Astrocyte (in vitro differentiated cells and primary cell): ENCODE measurements around the gene SLC24A4. TPM values are rescaled to one million over a fixed set of nuclear protein-coding genes. Genes with fewer than 3 reads are reported as not detected.

Experiments
- DNase-seq: peaks from one replicate; pipeline ENCODE4 v3.0.0-alpha.2; 2010; ENCODE audit warnings: low read depth
- FAIRE-seq: peaks from 2 replicates; lab custom pipeline; 2011; peaks lifted over from hg19 to GRCh38; lab: Jason Lieb, UNC
- H2AFZ ChIP-seq: 2 replicates; pipeline ENCODE4 v1.6.0; 2012; ENCODE audit warnings: low read depth, low read length, inconsistent platforms
- H3K27ac ChIP-seq: 2 replicates; pipeline ENCODE4 v1.5.1; 2011; ENCODE audit warnings: low read depth, low read length, inconsistent platforms
- H3K27me3 ChIP-seq: 2 replicates; pipeline ENCODE4 v1.6.0; 2011; ENCODE audit warnings: low read length, inconsistent platforms; ENCODE audit not compliant: insufficient read depth
- H3K36me3 ChIP-seq: 2 replicates; pipeline ENCODE4 v1.5.1; 2011; ENCODE audit warnings: low read length, inconsistent platforms; ENCODE audit not compliant: insufficient read depth
- H3K4me1 ChIP-seq: 2 replicates; pipeline ENCODE4 v1.5.1; 2011; ENCODE audit warnings: low read length, inconsistent platforms; ENCODE audit not compliant: insufficient read depth
- H3K4me2 ChIP-seq: 2 replicates; pipeline ENCODE4 v1.6.0; 2012; ENCODE audit warnings: low read length, inconsistent platforms
- H3K4me3 ChIP-seq: 2 replicates; pipeline ENCODE4 v1.5.1; 2011; ENCODE audit warnings: low read depth, mild to moderate bottlenecking, low read length, inconsistent platforms; ENCODE audit not compliant: insufficient read depth
- H3K79me2 ChIP-seq: 2 replicates; pipeline ENCODE4 v1.6.0; 2012; ENCODE audit warnings: mild to moderate bottlenecking, low read length, inconsistent platforms; ENCODE audit not compliant: insufficient read depth
- H3K9ac ChIP-seq: 2 replicates; pipeline ENCODE4 v1.6.0; 2012; ENCODE audit warnings: mild to moderate bottlenecking, low read length, inconsistent platforms
- H3K9me3 ChIP-seq: 2 replicates; pipeline ENCODE4 v1.5.1; 2012; ENCODE audit warnings: low read depth, mild to moderate bottlenecking, low read length, inconsistent platforms; ENCODE audit not compliant: insufficient read depth
- H4K20me1 ChIP-seq: 2 replicates; pipeline ENCODE4 v1.6.0; 2012; ENCODE audit warnings: low read length, inconsistent platforms; ENCODE audit not compliant: insufficient read depth
- H3K27ac Mint-ChIP-seq: one replicate; pipeline ENCODE4 v1.8.0; 2021; ENCODE audit warnings: mild to moderate bottlenecking, mixed read lengths; ENCODE audit not compliant: unreplicated experiment
- H3K27me3 Mint-ChIP-seq: one replicate; pipeline ENCODE4 v1.8.0; 2021; ENCODE audit warnings: low read depth, mixed read lengths; ENCODE audit not compliant: unreplicated experiment
- H3K36me3 Mint-ChIP-seq: one replicate; pipeline ENCODE4 v1.8.0; 2021; ENCODE audit warnings: low read depth, mixed read lengths; ENCODE audit not compliant: unreplicated experiment
- H3K4me1 Mint-ChIP-seq: one replicate; pipeline ENCODE4 v1.8.0; 2021; ENCODE audit warnings: low read depth, mixed read lengths; ENCODE audit not compliant: unreplicated experiment
- H3K4me3 Mint-ChIP-seq: one replicate; pipeline ENCODE4 v1.8.0; 2021; ENCODE audit warnings: mild to moderate bottlenecking, moderate library complexity, mixed read lengths; ENCODE audit not compliant: unreplicated experiment
- H3K9me3 Mint-ChIP-seq: one replicate; pipeline ENCODE4 v1.8.0; 2021; ENCODE audit warnings: mild to moderate bottlenecking, mixed read lengths; ENCODE audit not compliant: unreplicated experiment
- CTCF ChIP-seq: IDR thresholded peaks from 2 replicates; pipeline ENCODE4 v1.5.1; 2011; ENCODE audit warnings: low read depth, mild to moderate bottlenecking, inconsistent platforms, low read length, moderate library complexity; ENCODE audit not compliant: insufficient read depth
- EZH2 ChIP-seq: IDR thresholded peaks from 2 replicates; pipeline ENCODE4 v1.6.1; 2012; ENCODE audit warnings: mild to moderate bottlenecking, low read length, inconsistent platforms; ENCODE audit not compliant: insufficient read depth
- total RNA-seq: library from RNA; stranded (reverse); gene quantifications from 2 replicates; pipeline ENCODE4 v1.2.1, GENCODE V29; 2021

Gene SLC24A4
- total RNA-seq, 1 donor from 2014 or later = not detected

- peaks cover 11% of the 10 kb centered on the region for H3K4me1 ChIP-seq
- Mint-ChIP-seq H3K4me1 (no peaks in the 10 kb centered on the region), H3K4me3 (no peak overlapping the region), H3K9me3 (peaks cover 4% of the 10 kb centered on the region), H3K36me3 (no peaks in the 10 kb centered on the region), H3K27ac (no peak overlapping the region), H3K27me3 (peaks cover 9% of the 10 kb centered on the region)
- no peaks in the 10 kb centered on the region for H3K36me3 ChIP-seq
- no peak overlapping the region for H2AFZ ChIP-seq
- H3K79me2 ChIP-seq = no peaks in the 10 kb centered on the region
- H4K20me1 ChIP-seq = no peaks in the 10 kb centered on the region
- no peaks in the 10 kb centered on the region for H3K27me3 ChIP-seq
- FAIRE-seq (no peak), DNase-seq (no peak)
- no peak for TF ChIP-seq EZH2
- TF ChIP-seq CTCF = no peak
- H3K27ac ChIP-seq = no peak overlapping the region
- no peak overlapping the region for H3K4me3 ChIP-seq
- peaks cover 6% of the 10 kb centered on the region for H3K9me3 ChIP-seq
- H3K4me2 ChIP-seq = no peak overlapping the region
- no peak overlapping the region for H3K9ac ChIP-seq
These were observed 140.2 kb downstream of the SLC24A4 start for GRCh38 chr14:92463141-92463540.

- Histone ChIP-seq H3K36me3 (no peaks in the 10 kb centered on the region), H3K27me3 (no peaks in the 10 kb centered on the region), H3K4me2 (no peak overlapping the region), H3K27ac (no peak overlapping the region), H3K79me2 (no peaks in the 10 kb centered on the region), H3K9me3 (peaks cover 6% of the 10 kb centered on the region), H4K20me1 (no peaks in the 10 kb centered on the region), H3K9ac (no peak overlapping the region), H3K4me3 (no peak overlapping the region), H3K4me1 (peaks cover 10% of the 10 kb centered on the region), H2AFZ (no peak overlapping the region)
- FAIRE-seq = no peak
- Mint-ChIP-seq H3K36me3 (no peaks in the 10 kb centered on the region), H3K4me1 (no peaks in the 10 kb centered on the region), H3K9me3 (peaks cover 6% of the 10 kb centered on the region), H3K27me3 (peaks cover 7% of the 10 kb centered on the region), H3K27ac (no peak overlapping the region), H3K4me3 (no peak overlapping the region)
- no peak for DNase-seq
- TF ChIP-seq EZH2 (no peak), CTCF (no peak)
These were observed 141.2 kb downstream of the SLC24A4 start for GRCh38 chr14:92464156-92464555.

GRCh38 chr14:92464716-92465115 is 141.8 kb downstream of the SLC24A4 start:
- Histone ChIP-seq H3K27me3 (no peaks in the 10 kb centered on the region), H3K4me3 (no peak overlapping the region), H3K27ac (no peak overlapping the region), H3K4me1 (peaks cover 7% of the 10 kb centered on the region), H3K36me3 (no peaks in the 10 kb centered on the region), H3K4me2 (no peak overlapping the region), H4K20me1 (no peaks in the 10 kb centered on the region), H2AFZ (no peak overlapping the region), H3K9ac (no peak overlapping the region), H3K9me3 (peaks cover 6% of the 10 kb centered on the region), H3K79me2 (no peaks in the 10 kb centered on the region)
- peaks cover 1% of the 10 kb centered on the region for H3K4me1 Mint-ChIP-seq
- H3K9me3 Mint-ChIP-seq = peaks cover 6% of the 10 kb centered on the region
- H3K27me3 Mint-ChIP-seq = peaks cover 7% of the 10 kb centered on the region
- H3K36me3 Mint-ChIP-seq = no peaks in the 10 kb centered on the region
- FAIRE-seq = no peak
- TF ChIP-seq EZH2 (no peak), CTCF (no peak)
- H3K4me3 Mint-ChIP-seq = no peak overlapping the region
- H3K27ac Mint-ChIP-seq = no peak overlapping the region
- DNase-seq = no peak
